ENCODE data around the gene COL5A3.

GRCh38 chr19:10008184-10008765 is 2.0 kb downstream of the COL5A3 start:
- TF ChIP-seq CTCF (IDR thresholded peaks at IDR 0.05; ENCODE audit: low read length) (no peak), EZH2 (optimal IDR thresholded peaks at IDR 0.05; ENCODE audit: low read depth, low read length) (no peak), EZH2phosphoT487 (IDR thresholded peaks at IDR 0.05; ENCODE audit: low read length) (no peak)
